Measurements from ENCODE around the gene MIB1. TPM values are rescaled to one million over a fixed set of nuclear protein-coding genes. Genes with fewer than 3 reads are reported as not detected.
"Not testable (repeated sequence)": the region's sequence is repeated elsewhere in the genome, so short reads cannot be mapped to it uniquely, and the experiment has no call there.

Gene MIB1
- polyA plus RNA-seq, 1 of the 3 experiments (the other 2 are of a cell fraction) = 5.0 TPM

DNA sequence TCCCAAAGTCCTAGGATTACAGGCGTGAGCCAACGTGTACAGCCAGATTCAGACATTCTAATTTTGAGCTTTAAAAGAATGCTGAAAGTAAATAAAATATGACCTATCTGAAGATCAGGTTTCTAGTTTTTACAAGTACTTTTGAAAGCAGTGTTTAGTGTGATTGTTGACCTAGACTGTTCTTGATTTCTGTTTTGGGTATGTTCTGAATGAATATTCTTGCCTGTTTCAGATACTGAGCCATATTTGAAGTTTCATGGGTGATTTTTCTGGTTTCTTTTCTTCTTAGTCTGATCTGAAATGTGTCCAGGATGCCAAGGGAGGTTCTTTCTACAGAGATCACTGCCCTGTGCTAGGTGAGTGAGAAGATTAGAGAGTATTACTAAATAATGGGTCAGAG lies 37.2 kb downstream of the MIB1 start:
- 94% methylated on average over 2 of the region's 2 CpGs for WGBS (ENCODE audit: low lambda C conversion rate)

DNA sequence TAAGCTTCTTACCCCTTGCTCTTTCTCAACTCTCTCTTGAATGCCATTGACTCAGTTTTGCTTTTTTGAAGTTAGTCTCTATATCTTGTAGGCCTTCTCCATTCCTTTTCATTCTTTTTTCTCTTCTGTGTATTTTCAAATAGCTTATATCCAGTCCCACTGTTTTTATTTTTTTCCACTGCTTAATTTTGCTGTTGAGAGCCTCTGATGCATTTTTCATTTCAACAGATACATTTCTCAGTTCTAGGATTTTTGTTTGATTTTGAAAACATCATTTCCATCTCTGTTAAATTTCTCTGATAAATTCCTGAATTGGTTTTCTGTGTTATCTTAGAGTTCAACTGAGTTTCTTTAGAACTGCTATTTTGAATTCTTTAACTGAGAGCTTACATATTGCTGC lies 45.9 kb downstream of the MIB1 start:
- CTCF ChIA-PET = interaction anchor here (1.0 to 1.4 kb wide), 2 partner anchors 10 to 157 kb away, joined by 3 read pairs; no protein-coding TSS in a partner anchor
- Histone ChIP-seq H3K27ac (ENCODE audit: low read depth in 2 of 2, low read length in 1 of 2) (no peak overlapping the region), H3K9me2 (no peaks in the 10 kb centered on the region), H3K27me3 (ENCODE audit: insufficient read depth) (no peaks in the 10 kb centered on the region), H3F3A (replicated peaks; ENCODE audit: insufficient read depth) (peaks cover 5% of the 10 kb centered on the region), H3K9me3 (no peaks in the 10 kb centered on the region), H3K4me2 (no peak overlapping the region), H4K20me1 (ENCODE audit: insufficient read depth) (no peaks in the 10 kb centered on the region), H3K4me1 (ENCODE audit: control insufficient read depth in 1 of 2, insufficient read depth in 2 of 2, low read depth in 1 of 2, low read length in 1 of 2) (no peaks in the 10 kb centered on the region), H3K36me3 (replicated peaks in 1 of 2; ENCODE audit: control insufficient read depth in 1 of 2, insufficient read depth in 2 of 2, low read length in 1 of 2) (peaks cover 52 to 56% of the 10 kb centered on the region in 2 experiments), H3K79me2 (ENCODE audit: insufficient read depth) (peaks cover 10% of the 10 kb centered on the region), H3K9ac (no peak overlapping the region), H2AFZ (ENCODE audit: low read depth) (no peak overlapping the region), H3K4me3 (ENCODE audit: low read depth in 2 of 2, low read length in 1 of 2) (no peak overlapping the region)
- POLR2A ChIA-PET = interaction anchor here (0.6 kb wide), 1 partner anchor 98 kb away, joined by 3 read pairs; no protein-coding TSS in a partner anchor
- TF ChIP-seq GABPA (IDR thresholded peaks at IDR 0.05; ENCODE audit: low read depth) (no peak), TEAD4 (IDR thresholded peaks at IDR 0.05; ENCODE audit: borderline replicate concordance, insufficient read depth) (no peak), POLR2AphosphoS5 (IDR thresholded peaks at IDR 0.05; ENCODE audit: low read depth, low read length) (no peak), RCOR1 (IDR thresholded peaks at IDR 0.05; ENCODE audit: low read length) (no peak), ELF1 (IDR thresholded peaks at IDR 0.05) (no peak)
- TF ChIP-seq, protein P1, sequence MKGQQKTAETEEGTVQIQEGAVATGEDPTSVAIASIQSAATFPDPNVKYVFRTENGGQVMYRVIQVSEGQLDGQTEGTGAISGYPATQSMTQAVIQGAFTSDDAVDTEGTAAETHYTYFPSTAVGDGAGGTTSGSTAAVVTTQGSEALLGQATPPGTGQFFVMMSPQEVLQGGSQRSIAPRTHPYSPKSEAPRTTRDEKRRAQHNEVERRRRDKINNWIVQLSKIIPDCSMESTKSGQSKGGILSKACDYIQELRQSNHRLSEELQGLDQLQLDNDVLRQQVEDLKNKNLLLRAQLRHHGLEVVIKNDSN (IDR thresholded peaks at IDR 0.05; ENCODE audit: borderline replicate concordance, low read depth) = no peak
- no peak for DNase-seq

More for the DNA sequence above, 37.2 kb downstream of the MIB1 start:
- peaks cover 10% of the 10 kb centered on the region for H3F3A ChIP-seq (replicated peaks; ENCODE audit: insufficient read depth)
- ChIA-PET CTCF (interaction anchor here (1.7 kb wide), 1 partner anchor 24 kb away, joined by 6 read pairs; no protein-coding TSS in a partner anchor), POLR2A (no interaction called here)
- DNase-seq = no peak
- H3K79me2 ChIP-seq (ENCODE audit: insufficient read depth) = no peaks in the 10 kb centered on the region; the same call in 1 of the 2 replicates
- H3K36me3 ChIP-seq (replicated peaks in 1 of 2; ENCODE audit: control insufficient read depth in 1 of 2, insufficient read depth in 2 of 2, low read length in 1 of 2) = peaks cover 18 to 42% of the 10 kb centered on the region in 2 experiments
- H3K27ac ChIP-seq (ENCODE audit: low read depth in 2 of 2, low read length in 1 of 2) = no peak overlapping the region
- H3K9ac ChIP-seq = no peak overlapping the region
- TF ChIP-seq NRF1 (IDR thresholded peaks at IDR 0.05; ENCODE audit: low read depth, low read length) = no peak
- TF ChIP-seq EZH2phosphoT487 (IDR thresholded peaks at IDR 0.05; ENCODE audit: borderline replicate concordance, low read depth) = no peak
- TF ChIP-seq, protein P2, sequence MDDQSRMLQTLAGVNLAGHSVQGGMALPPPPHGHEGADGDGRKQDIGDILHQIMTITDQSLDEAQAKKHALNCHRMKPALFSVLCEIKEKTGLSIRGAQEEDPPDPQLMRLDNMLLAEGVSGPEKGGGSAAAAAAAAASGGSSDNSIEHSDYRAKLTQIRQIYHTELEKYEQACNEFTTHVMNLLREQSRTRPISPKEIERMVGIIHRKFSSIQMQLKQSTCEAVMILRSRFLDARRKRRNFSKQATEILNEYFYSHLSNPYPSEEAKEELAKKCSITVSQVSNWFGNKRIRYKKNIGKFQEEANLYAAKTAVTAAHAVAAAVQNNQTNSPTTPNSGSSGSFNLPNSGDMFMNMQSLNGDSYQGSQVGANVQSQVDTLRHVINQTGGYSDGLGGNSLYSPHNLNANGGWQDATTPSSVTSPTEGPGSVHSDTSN (IDR thresholded peaks at IDR 0.05) = no peak
- no peak for TF ChIP-seq SIN3A (IDR thresholded peaks at IDR 0.05; ENCODE audit: borderline replicate concordance, low read depth, low read length)
- no peak for TF ChIP-seq TAF1 (IDR thresholded peaks at IDR 0.05; ENCODE audit: borderline replicate concordance, low read depth, low read length)
- TF ChIP-seq FOXJ3 (CRISPR knock-in tag; IDR thresholded peaks at IDR 0.05) = no peak
- no peak for TF ChIP-seq RCOR1 (IDR thresholded peaks at IDR 0.05; ENCODE audit: low read length)
- TF ChIP-seq CHD2 (IDR thresholded peaks at IDR 0.05; ENCODE audit: low read length, partially characterized antibody) = no peak
- no peak for TF ChIP-seq JUND (IDR thresholded peaks at IDR 0.05)
- TF ChIP-seq MEF2A (IDR thresholded peaks at IDR 0.05; ENCODE audit: borderline replicate concordance, low read depth) = no peak
- TF ChIP-seq, protein P3, sequence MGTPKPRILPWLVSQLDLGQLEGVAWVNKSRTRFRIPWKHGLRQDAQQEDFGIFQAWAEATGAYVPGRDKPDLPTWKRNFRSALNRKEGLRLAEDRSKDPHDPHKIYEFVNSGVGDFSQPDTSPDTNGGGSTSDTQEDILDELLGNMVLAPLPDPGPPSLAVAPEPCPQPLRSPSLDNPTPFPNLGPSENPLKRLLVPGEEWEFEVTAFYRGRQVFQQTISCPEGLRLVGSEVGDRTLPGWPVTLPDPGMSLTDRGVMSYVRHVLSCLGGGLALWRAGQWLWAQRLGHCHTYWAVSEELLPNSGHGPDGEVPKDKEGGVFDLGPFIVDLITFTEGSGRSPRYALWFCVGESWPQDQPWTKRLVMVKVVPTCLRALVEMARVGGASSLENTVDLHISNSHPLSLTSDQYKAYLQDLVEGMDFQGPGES (IDR thresholded peaks at IDR 0.05; ENCODE audit: low read depth, low read length) = no peak
- TF ChIP-seq, protein P4, sequence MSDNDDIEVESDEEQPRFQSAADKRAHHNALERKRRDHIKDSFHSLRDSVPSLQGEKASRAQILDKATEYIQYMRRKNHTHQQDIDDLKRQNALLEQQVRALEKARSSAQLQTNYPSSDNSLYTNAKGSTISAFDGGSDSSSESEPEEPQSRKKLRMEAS (IDR thresholded peaks at IDR 0.05; ENCODE audit: low read depth) = no peak
- no peaks in the 10 kb centered on the region for H3K9me3 ChIP-seq
- no peak overlapping the region for H3K4me2 ChIP-seq
- H4K20me1 ChIP-seq (ENCODE audit: insufficient read depth) = no peaks in the 10 kb centered on the region
- no peak overlapping the region for H3K4me3 ChIP-seq (ENCODE audit: low read depth in 2 of 2, low read length in 1 of 2)
- no peaks in the 10 kb centered on the region for H3K27me3 ChIP-seq (ENCODE audit: insufficient read depth)
- no peak overlapping the region for H2AFZ ChIP-seq (ENCODE audit: low read depth)
- H3K9me2 ChIP-seq = no peaks in the 10 kb centered on the region
- no peaks in the 10 kb centered on the region for H3K4me1 ChIP-seq (ENCODE audit: control insufficient read depth in 1 of 2, insufficient read depth in 2 of 2, low read depth in 1 of 2, low read length in 1 of 2)

DNA sequence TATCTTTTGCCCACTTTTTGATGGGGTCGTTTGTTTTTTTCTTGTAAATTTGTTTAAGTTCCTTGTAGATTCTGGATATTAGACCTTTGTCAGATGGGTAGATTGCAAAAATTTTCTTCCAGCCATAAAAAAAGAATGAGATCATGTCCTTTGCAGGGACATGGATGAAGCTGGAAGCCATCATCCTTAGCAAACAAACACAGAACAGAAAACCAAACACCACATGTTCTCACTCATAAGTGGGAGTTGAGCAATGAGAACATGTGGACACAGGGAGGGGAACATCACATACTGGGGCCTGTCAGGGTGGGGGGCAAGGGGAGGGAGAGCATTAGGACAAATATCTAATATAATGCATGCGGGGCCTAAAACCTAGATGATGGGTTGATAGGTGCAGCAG lies 55.5 kb downstream of the MIB1 start:
- H3K4me2 ChIP-seq; POLR2A ChIA-PET; H3K79me2 ChIP-seq (ENCODE audit: insufficient read depth); H3K4me1 ChIP-seq (ENCODE audit: control insufficient read depth in 1 of 2, insufficient read depth in 2 of 2, low read depth in 1 of 2, low read length in 1 of 2); H3K9ac ChIP-seq; H4K20me1 ChIP-seq (ENCODE audit: insufficient read depth); H2AFZ ChIP-seq (ENCODE audit: low read depth); H3K27me3 ChIP-seq (ENCODE audit: insufficient read depth); H3K4me3 ChIP-seq (ENCODE audit: low read depth in 2 of 2, low read length in 1 of 2); H3K27ac ChIP-seq (ENCODE audit: low read depth in 2 of 2, low read length in 1 of 2); H3K9me3 ChIP-seq; DNase-seq; H3K9me2 ChIP-seq: not testable (repeated sequence)
- CTCF ChIA-PET = interaction anchor here (0.6 kb wide), 1 partner anchor 9 kb away, joined by 3 read pairs; no protein-coding TSS in a partner anchor
- 84% methylated on average over 2 of the region's 2 CpGs for WGBS (ENCODE audit: low lambda C conversion rate)
- H3K36me3 ChIP-seq (replicated peaks in 1 of 2; ENCODE audit: control insufficient read depth in 1 of 2, insufficient read depth in 2 of 2, low read length in 1 of 2) = peaks cover 25 to 32% of the 10 kb centered on the region in 2 experiments
- H3F3A ChIP-seq (replicated peaks; ENCODE audit: insufficient read depth) = peaks cover 19% of the 10 kb centered on the region
